OCI-LY7 (cell line): ENCODE results near the gene BBS5.
"Not testable (repeated sequence)": the region's sequence is repeated elsewhere in the genome, so short reads cannot be mapped to it uniquely, and the experiment has no call there.

ENCODE experiments used
- EZH2phosphoT487 ChIP-seq: fragments of 200-600 bp; sonication (generic); IDR thresholded peaks from 2 replicates; pipeline ENCODE4 v1.6.1; 2018; ENCODE audit warnings: low read depth, borderline replicate concordance, mild to moderate bottlenecking, mixed run types, antibody characterized with exemption, low read length, moderate library complexity, mixed read lengths
- TF ChIP-seq, protein P1 (sequence below): fragments of 200-600 bp; sonication (generic); conservative IDR thresholded peaks from 2 replicates; pipeline ENCODE4 v1.5.1; 2014; ENCODE audit warnings: mild to moderate bottlenecking, antibody characterized with exemption, low read length, moderate library complexity, mixed read lengths

DNA sequence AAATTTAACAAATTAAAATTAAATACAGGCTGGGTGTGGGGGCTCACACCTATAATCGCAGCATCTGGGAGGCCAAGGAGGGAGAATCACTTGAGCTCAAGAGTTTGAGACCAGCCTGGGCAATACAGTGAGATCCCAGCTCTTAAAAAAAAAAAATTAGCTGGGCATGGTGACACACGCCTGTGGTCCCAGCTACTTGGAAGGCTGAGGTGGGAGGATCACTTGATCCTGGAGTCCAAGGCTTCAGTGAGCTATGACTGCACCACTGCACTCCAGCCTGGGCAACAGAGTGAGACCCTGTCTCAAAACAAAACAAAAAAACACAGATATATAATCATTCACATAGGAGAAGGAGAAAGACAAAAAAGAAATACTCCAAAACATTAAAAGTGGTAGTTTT is 60.2 kb downstream of the BBS5 start:
- TF ChIP-seq, protein P1, sequence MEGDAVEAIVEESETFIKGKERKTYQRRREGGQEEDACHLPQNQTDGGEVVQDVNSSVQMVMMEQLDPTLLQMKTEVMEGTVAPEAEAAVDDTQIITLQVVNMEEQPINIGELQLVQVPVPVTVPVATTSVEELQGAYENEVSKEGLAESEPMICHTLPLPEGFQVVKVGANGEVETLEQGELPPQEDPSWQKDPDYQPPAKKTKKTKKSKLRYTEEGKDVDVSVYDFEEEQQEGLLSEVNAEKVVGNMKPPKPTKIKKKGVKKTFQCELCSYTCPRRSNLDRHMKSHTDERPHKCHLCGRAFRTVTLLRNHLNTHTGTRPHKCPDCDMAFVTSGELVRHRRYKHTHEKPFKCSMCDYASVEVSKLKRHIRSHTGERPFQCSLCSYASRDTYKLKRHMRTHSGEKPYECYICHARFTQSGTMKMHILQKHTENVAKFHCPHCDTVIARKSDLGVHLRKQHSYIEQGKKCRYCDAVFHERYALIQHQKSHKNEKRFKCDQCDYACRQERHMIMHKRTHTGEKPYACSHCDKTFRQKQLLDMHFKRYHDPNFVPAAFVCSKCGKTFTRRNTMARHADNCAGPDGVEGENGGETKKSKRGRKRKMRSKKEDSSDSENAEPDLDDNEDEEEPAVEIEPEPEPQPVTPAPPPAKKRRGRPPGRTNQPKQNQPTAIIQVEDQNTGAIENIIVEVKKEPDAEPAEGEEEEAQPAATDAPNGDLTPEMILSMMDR, result not testable (repeated sequence)
- not testable (repeated sequence) for TF ChIP-seq EZH2phosphoT487
